HG03064 (cell line): ENCODE results near the gene TOGARAM2.

Experiments used
- ATAC-seq: cut with Tn5 transposase; IDR thresholded peaks from one replicate; pipeline ENCODE4 v1.9.1; 2021; ENCODE audit warnings: low read depth; ENCODE audit not compliant: unreplicated experiment

The TOGARAM2 gene

DNA sequence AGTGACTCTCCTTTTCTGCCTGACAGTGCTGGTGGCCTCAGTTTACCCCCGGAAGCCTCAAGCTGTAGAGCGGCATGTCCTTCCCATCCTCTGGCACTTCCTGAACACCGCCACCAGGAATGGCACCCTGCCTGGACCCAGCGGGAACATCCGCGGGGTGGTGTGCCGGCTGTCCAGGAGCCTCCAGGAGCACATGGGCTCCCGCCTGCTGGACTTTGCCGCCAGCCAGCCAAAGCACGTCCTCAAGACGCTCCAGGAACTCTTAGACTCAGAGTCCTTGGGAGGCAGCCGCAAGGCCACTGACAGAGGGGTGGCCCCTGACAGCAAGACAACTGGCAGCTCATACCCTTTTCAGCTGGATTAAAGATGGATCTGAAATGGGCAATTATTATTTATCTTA lies 70.6 kb downstream of the TOGARAM2 start:
- ATAC-seq = no peak

DNA sequence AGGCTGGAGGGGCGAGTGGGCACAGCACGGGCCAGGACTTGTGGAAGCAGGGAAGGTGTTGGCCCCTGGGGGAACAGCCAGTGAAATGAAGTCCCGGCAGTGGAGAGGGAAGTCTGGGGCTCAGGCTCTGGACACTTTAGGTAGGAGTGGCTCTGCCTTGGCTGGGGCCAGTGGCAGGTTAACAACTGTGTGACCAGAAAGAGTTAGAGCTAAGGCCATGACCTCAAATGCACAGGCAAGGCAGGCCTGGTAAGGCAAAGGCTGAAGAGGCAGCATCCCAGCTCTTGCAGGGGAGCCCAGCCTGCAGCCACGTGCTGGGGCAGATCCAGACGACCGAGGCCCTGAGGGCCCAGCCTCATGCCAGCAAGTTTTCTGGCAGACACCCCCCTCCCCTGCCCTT lies 71.7 kb downstream of the TOGARAM2 start:
- no peak for ATAC-seq

DNA sequence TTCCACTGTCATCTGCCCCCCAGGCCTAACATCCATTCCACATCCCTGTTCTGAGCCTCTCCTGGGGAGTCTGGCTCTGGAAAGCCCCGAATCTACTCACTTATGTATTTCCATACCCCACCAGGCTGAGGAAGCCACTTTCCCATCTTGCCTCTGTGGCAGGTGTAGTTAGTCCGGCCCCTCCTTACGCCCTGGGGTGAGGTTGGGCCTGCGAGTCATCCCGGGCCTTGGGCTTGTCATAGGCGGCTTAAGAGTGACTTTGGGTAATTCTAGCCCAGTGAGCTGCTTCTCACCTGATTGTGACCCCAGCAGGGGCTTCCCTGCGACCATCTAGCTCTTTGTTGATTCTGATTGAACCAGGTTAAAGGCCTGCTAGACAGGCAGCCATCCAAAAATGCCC lies 72.1 kb downstream of the TOGARAM2 start:
- ATAC-seq = no peak

DNA sequence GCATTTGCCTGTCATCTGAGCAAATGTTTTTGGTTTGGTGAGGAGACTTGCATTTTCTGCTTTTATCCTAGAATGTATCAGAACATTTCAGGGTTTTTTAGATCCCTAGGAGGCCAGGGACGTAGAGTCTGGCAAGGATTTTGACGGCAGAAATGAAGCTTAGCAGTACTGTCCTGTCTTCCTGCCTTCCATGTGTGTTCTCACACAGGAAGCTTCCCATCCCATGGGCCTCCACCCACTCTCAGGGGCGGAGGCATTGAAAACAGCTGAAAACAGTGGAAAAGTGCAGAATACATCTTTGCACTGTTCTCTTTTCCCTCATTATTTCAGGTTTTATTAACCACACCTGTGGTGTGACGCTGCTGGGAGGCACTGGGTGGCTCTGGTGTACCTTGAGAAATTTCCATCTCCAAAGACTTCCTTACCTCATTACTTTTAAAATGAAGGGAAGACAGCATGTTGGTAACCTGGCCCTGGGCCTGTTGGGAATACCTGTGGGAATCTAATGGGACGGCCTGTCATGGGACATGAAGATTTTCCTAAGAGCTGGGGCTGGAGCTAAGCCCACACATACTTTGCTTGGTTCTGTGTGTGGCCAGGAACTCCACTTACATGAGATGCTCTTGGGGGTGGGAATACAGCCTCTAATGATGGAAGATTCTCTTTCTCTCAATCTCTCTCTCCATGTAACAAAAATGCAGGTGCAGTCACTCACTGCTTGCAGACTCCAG lies 72.7 kb downstream of the TOGARAM2 start:
- ATAC-seq = no peak

DNA sequence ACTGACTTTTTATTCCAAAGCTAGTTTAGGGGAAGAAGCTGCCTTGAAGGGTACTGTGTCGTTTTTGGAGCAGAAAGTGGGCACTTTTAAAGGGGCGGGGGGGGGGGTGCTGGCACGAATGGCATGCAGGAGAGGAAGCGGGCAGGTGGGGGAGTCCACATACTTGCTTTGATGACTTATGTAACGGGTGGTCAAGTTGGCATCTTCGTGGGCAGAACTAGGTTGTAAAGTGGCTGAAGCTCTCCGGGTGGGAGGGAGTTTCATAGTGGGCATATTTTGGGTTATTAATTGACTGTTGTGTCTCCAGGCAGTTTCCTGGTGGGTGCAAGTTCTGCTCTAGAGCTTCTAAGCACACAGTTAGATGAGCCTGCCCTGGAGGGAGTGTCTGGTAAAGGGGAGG lies 73.3 kb downstream of the TOGARAM2 start:
- no peak for ATAC-seq

DNA sequence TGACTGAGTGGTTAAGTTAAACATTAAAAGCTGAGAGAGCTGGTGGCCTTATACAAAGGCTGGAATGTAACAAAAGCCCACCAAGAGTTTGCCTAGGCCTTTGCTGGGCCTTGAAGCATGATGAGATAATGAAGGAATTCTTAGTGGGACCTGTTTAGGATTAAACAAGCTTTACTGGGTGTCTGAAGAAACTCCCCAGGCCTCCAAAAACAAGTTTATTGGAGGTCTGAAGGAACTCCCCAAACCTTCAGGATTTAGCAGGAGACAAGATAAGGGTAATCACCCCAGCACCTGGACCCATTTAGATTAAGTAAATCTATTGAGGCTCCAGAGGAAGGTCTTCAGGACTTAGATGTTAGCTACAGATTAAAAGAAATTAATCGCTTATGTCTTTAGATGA lies 74.5 kb downstream of the TOGARAM2 start:
- no peak for ATAC-seq

DNA sequence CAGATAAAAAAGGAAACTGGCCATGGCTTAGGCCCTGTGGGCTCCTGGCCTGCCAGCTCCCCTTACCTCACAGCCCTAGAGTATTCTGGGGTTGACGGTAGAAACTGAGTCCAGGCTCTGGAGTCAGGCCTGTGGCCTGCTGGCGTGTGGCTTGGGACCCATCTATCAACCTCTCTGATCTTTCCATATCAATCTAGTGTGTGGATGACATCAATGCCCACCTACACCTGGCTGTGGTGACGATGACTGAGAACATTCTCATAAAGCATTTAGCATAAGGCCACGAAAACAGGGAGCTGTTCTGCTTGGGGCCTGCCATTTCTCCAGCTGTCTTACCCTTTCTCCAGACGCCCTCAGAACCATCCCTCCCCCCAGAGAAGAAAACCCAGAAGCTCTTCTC lies 75.4 kb downstream of the TOGARAM2 start:
- ATAC-seq = no peak

DNA sequence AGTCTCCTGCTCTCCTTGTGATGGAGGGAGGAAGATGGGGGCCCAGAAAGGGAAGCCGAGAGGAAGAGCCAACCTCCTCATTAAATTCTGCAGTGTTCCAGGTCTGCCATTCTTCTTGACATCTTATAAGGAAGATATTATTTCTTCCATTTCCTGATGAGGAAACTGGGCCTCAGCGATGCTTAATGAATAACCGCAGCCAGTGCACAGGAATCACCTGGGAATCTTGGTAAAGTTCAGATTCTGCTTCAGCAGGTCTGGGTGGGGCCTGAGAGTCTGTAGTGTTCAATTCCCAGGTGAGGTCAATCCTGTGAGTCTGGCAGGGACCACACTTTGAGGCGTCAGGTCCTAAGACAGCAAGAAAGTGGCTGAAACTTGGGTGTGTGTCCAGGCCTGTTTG lies 75.9 kb downstream of the TOGARAM2 start:
- ATAC-seq = no peak

DNA sequence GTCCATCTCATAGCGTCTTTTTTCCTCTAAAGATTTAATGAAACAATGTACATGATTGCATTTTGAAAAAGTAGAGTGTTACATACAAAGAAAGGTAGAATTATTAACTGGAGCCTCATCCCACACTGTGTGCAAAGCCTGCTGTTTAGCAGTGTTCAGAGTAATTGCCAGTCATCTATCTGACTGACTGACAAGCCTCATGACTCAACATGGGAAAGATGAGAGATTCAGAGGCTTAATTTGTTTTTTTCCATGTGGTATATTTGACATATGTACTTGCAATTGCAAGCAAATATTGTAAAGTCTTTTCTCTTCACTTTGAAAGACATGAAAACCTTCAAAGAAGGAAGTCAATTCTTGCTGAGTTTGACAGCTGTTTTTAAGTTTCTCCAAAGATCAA lies 78.5 kb downstream of the TOGARAM2 start:
- no peak for ATAC-seq

DNA sequence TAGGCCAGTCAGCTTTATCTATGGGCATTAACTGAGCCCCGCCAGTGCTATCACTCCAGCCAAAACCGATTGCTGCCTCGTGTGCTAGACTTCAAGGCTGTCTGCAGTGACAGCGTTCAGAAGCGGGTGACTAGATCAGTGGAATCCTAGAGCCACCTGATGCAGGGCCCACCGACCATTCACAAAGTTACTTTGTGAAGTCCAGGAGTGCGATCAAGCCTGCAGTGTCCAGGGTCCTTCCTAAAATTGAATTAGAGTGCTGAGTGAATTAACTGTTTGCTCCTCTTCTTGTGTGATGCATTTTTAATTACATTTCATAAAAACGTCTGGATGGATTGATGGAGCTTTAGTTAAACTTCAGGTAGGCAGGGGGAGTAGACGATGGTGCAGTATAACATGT lies 79.3 kb downstream of the TOGARAM2 start:
- no peak for ATAC-seq

DNA sequence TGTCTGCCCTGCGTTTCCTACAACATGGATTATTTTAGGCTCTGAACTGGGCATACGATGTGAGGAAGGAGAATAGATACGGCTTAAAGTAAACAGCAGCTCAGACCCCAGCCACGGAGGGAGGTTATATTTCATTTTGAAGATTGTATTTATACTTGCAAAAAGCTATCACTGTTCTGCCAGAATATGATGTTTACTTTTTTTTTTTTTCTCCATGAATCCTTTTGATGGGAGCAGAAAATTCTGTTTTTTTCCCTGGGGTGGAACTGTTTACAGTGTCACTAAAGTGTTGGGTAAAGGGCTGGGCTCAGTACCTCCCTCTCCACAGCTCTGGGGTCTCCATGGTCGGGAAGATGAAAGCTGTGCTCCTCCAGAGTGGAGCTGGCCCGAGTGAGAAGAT lies 80.1 kb downstream of the TOGARAM2 start:
- no peak for ATAC-seq

DNA sequence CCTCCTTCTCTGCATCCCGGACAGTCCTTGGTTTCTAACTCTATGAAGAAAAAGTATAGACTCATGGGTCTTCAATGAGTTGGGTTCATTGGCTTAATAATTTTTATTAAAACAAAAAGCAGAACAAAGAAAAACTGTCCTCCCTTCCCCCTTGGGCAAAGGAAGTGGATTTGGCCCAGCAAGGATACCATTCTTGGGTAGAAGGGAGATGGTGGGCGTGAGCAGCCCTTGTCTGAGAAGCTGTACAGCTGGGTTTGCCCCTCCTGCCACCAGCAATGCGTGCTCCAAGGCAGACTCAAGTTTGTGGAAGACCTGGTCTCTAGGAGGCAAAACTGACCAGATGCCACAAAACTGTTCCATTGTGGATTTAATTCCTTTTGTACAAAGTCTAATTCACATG lies 80.5 kb downstream of the TOGARAM2 start:
- no peak for ATAC-seq

DNA sequence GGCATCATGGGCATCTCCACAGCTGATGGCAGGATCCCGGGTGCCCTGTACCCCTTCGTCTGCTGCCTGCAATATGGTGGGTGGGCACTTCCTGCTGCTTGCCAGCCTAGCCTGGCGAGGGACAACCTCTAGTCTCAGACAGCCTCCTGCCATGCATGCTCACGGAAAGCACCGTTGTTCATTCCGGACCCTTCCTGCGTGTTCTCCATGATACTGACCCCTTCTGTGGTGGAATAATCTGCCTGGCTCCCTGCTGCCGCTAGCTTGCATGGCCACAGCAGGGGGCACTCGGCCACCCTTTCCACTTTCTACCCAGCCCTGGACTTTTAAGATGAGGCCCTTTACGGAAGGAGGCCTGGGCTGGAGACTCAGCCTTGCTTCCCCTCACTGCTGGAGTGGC lies 81.3 kb downstream of the TOGARAM2 start:
- ATAC-seq = no peak

DNA sequence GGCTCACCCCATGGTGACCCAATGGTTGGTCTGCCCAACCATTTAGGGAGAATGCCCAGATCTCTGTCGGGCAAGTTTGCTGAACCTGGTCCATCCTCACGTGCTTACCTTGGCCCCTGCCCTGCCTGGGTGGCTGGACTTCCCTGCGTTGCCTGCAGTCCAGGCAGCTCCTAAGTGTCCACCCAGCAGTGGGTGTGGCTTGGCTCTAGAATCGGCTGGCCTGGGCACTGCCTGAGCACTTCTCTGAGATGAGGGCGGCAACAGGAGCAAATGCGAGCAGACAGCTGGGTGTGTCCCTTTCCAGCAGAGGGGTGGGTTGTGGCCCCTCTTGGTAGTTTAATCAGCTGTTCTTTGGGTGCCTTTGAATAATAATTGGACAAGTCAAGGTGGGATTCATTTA lies 82.0 kb downstream of the TOGARAM2 start:
- ATAC-seq = no peak

DNA sequence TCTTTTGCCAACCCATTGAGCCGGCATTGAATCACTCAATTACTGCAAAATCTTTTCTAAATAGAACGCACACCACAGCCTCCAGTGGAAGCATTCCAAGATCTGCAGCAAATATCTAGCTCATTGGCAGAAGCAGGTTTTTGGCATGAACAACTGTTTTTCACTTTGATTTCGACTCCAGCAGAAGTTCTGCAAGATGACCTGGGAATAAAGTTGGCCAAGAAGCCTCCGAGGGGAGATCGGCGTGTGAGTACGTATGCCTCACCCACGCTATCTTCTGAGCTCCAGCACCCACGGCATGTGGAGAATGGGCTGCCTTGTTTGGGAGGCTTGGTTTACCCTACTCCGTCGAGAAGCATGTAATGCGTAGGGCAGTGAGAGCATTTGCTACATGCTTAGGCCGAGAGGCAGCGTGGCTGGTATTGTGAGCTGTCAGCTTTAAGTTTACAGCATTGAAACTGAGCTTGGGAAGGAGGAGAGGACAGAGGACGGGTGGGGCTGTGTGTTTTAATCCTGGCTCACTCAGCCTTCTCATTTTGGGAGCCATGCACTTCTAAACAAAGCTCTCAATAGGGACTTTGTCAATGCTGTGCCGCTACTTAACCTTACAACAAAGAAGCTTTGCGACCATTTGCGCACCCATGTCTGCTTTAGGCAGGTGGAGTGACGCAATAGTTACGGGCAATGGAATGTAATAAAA lies 82.7 kb downstream of the TOGARAM2 start:
- ATAC-seq = no peak

DNA sequence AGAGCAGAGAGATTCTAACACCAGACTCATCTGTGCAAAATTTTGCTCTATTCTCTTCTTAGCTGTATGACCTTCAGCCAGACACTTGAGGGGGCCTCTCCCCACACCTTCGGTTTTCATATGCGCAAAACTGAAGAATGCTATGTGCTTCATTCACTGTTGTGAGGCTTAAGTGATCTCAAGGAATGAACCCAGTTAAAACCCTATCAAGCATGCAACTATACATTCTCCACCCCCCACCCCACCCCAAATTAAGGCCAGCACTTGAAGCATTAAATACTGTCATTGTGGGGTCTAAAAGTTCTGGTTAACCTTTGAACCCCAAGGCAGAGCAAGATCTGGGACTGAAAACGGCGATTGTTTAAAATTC lies 83.2 kb downstream of the TOGARAM2 start:
- ATAC-seq = no peak

DNA sequence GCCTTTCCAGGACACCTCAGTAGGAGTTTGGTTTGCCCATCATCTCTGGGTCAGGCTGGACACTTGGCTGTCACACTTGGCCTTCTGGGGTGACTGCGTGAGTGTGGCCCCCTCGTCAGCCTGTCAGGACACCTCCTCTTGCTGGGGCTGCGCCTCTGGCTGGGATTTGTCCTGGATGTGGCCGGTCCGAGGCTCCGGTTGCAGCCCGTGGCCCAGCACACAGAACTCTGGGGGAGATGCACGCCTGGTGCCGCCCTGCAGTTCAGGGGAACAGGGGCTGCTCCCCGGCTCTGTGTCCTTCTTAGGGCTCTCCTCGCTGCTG lies 83.6 kb downstream of the TOGARAM2 start:
- no peak for ATAC-seq

DNA sequence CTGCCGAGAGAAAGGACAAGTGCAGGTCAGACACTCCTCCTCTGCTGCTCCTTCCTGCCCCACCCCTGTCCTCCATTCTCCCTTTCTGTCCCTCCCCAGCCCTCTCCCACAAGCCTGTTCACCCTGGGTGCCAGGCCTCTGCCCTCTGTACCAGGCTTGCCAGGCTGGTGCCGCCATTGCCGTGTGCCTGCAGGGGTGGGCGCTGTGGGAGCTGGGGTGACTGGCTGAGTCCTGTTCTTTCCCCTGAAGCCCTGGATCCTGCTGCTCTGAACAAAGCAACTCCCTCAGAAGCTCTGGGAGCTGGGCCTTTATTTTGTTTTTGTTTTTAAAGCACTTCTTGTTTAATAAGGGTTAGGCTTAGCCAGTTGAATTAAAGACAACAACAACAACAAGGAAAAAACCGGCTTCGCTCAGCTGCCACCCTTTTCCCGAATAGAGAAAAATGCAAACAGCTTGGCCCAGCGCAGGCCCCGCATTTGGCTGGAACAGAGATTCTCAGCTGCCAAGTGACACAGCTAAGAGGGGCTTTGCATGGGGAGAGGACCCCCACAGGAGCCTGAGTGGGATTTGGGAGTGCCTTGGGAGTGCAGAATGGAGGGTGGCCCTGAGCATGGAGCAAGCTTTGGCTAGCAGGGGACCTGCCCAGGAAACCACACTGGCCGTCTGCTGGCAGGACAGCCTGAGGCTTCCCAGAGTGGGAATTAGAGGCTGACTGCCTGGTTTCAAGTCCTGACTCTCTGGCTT lies 84.1 kb downstream of the TOGARAM2 start:
- ATAC-seq = no peak

DNA sequence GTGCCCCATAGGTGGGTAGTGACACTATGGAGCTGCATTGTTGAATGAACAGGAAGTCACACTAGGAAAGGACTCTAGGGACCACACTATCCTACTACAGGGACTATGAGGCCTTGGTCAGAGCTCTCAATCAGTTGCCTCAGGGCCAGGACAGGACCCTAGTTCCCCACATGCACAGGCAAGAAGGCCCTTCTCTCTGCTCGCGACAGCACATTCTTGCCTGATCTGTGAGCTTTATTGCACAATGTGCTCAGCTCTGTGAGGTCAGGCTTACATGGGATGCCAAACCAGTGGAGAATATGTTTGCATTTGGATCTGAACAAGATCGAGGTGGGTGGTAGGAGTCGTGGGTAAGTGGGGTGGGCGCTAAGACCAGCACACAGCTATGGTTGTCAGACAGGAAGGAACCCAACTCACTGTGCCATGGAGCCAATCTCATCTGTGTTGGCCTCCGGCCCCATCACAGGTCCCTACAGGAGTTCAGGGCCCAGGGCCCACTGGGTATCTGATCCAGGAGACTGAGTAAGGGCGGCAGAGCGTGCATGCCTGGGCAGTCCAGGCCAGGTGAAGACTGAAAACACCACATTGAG lies 85.3 kb downstream of the TOGARAM2 start:
- no peak for ATAC-seq

DNA sequence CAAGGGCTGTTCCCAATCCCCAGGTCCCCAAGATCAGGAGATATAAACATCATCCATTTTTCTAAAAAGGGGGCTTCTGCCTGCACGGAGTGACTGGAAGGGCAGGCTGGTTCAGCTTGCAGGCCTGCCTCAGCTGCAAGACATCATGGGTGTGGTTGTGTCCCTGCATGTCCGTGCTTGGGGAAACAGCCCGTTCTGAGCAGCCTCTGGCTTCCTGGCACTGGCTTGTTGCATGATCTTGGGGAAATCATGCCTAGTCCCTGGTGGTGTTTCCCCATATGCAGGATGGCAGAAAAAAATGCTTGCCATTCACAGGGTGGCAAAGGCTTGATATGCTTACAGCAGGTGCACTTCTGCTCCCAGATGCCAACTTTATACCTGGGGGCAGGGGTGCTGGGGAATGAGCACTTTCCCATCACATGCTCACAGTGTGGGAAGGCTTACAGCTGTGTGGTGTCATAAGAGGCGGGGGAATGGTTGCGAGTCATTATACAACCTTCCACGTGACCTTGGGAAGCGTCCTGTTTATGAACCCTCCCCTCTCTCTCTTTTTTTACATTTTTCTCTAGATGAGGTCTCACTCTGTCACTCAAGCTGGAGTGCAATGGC lies 86.0 kb downstream of the TOGARAM2 start:
- ATAC-seq = no peak

DNA sequence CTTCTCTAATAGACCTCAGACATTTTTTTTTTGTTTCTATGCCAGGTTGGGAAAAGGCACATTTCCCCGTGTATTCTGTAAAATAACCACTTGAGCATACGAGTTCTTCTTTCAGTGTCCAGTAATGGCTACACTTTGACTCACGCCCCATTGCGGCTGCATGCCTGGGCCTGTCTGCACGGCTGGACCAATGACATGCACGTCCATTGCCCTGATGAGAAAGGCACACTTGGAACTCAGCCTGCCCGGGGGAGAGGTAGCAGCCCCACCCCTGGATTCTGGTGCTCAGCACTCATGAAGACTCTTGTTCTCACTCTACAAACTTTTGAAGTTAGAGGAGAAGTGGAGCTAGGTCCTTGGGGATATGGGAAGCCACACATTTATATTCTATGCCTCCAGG lies 87.4 kb downstream of the TOGARAM2 start:
- ATAC-seq = no peak
